Measurements from ENCODE around the gene THY1. TPM values are rescaled to one million over a fixed set of nuclear protein-coding genes. Genes with fewer than 3 reads are reported as not detected.

Gene THY1
- total RNA-seq, 2 experiments from 2014 or later, result not detected

- no peak overlapping the region for H3K27ac ChIP-seq (ENCODE audit: low read depth, low read length, poor library complexity, severe bottlenecking)
- CTCF ChIA-PET (ENCODE audit: unreplicated experiment), result no interaction called here
- H3K9me2 ChIP-seq (ENCODE audit: insufficient read depth, low read length), result no peaks in the 10 kb centered on the region
- H3K9me3 ChIP-seq (ENCODE audit: low read length), result no peaks in the 10 kb centered on the region; the same call in 1 of the 2 replicates
- no peak for DNase-seq (ENCODE audit: low spot score)
- BruUV-seq (replicated peaks), result no TSS peak
- no peak for TF ChIP-seq EZH2phosphoT487 (IDR thresholded peaks at IDR 0.05; ENCODE audit: borderline replicate concordance, low read depth, low read length)
- TF ChIP-seq CTCF (conservative IDR thresholded peaks at IDR 0.05; ENCODE audit: low read length), result no peak
- H3K4me3 ChIP-seq (ENCODE audit: low read depth, low read length, poor library complexity, severe bottlenecking), result no peak overlapping the region
- POLR2A ChIA-PET, result interaction anchor here (0.9 kb wide), 1 partner anchor 8 kb away, joined by 3 read pairs; no protein-coding TSS in a partner anchor
- no peaks in the 10 kb centered on the region for H4K20me1 ChIP-seq (ENCODE audit: insufficient read depth, low read length)
- H3K4me2 ChIP-seq (ENCODE audit: low read length), result no peak overlapping the region
- H2AFZ ChIP-seq (ENCODE audit: low read length), result no peak overlapping the region
- intact Hi-C loops (cut with micrococcal nuclease; ENCODE audit: unreplicated experiment), result no loop called here
- H3K4me1 ChIP-seq (ENCODE audit: insufficient read depth, low read length, poor library complexity, severe bottlenecking), result peaks cover 12% of the 10 kb centered on the region
- H3K79me2 ChIP-seq (ENCODE audit: insufficient read depth, low read depth, low read length), result no peaks in the 10 kb centered on the region
- H3K36me3 ChIP-seq (ENCODE audit: insufficient read depth, low read length), result no peaks in the 10 kb centered on the region
Observed at GRCh38 chr11:119433358-119433725, 10.4 kb upstream of the THY1 start.

DNA sequence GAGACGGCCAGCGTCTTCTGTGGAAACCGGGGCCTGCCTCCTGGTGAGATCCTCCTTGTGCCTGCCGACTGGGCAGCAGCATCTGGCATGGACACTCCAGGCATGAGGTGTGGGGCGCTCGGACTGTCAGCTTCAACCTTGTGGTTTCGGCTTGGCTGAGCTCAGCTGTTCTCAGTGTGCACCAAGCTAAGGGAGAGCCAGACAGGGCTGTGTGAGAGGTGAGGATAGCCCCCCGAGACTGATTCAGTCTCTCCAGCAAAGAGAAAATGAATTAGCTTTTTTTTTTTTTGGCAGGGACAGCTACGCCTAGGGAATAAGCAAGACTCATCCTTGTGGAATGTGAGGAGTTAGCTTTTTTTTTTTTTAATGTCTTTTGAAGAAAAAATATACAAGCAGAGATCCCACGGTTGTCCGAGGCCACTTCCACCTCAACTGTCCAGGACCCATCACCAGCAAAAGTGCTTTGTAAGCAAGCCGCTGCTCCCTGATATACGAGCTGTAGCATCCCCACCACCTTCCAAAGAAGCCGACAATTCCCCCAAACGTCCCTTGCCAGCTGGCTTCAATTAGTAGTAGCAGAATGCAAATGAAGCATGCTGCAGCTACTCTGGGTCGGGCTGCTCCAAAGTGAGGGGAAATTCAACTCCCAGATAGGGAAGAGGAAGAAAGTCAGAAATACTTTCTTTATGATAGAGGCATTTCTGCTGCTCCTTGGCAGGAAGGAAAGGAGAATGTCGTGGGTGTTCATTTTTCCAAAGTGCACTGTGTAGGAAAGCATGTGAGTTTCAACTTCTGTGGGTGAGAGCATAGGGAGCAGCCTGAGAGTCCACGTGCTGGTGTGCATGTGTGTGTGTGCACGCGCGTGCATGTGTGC lies 9.7 kb upstream of the THY1 start:
- POLR2A ChIA-PET, result interaction anchor here (0.6 to 0.9 kb wide), 4 partner anchors 8 to 34 kb away, joined by 3 read pairs; no protein-coding TSS in a partner anchor
- Histone ChIP-seq H4K20me1 (ENCODE audit: insufficient read depth, low read length) (no peaks in the 10 kb centered on the region), H3K36me3 (ENCODE audit: insufficient read depth, low read length) (no peaks in the 10 kb centered on the region), H3K4me1 (ENCODE audit: insufficient read depth, low read length, poor library complexity, severe bottlenecking) (peaks cover 12% of the 10 kb centered on the region), H2AFZ (ENCODE audit: low read length) (no peak overlapping the region), H3K4me2 (ENCODE audit: low read length) (no peak overlapping the region), H3K79me2 (ENCODE audit: insufficient read depth, low read depth, low read length) (no peaks in the 10 kb centered on the region), H3K9me3 (ENCODE audit: low read length) (no peaks in the 10 kb centered on the region; the same call in 1 of the 2 replicates), H3K9me2 (ENCODE audit: insufficient read depth, low read length) (no peaks in the 10 kb centered on the region), H3K27ac (ENCODE audit: low read depth, low read length, poor library complexity, severe bottlenecking) (no peak overlapping the region), H3K4me3 (ENCODE audit: low read depth, low read length, poor library complexity, severe bottlenecking) (no peak overlapping the region)
- CTCF ChIA-PET (ENCODE audit: unreplicated experiment), result interaction anchor here (0.6 kb wide), 1 partner anchor 204 kb away, joined by 3 read pairs; no protein-coding TSS in a partner anchor
- DNase-seq (ENCODE audit: low spot score), result no peak
- TF ChIP-seq CTCF (conservative IDR thresholded peaks at IDR 0.05; ENCODE audit: low read length), result no peak
- TF ChIP-seq EZH2phosphoT487 (IDR thresholded peaks at IDR 0.05; ENCODE audit: borderline replicate concordance, low read depth, low read length), result no peak
- intact Hi-C loops (cut with micrococcal nuclease; ENCODE audit: unreplicated experiment), result no loop called here
- no TSS peak for BruUV-seq (replicated peaks)

- H3K27ac ChIP-seq (ENCODE audit: low read depth, low read length, poor library complexity, severe bottlenecking), result no peak overlapping the region
- no peaks in the 10 kb centered on the region for H3K36me3 ChIP-seq (ENCODE audit: insufficient read depth, low read length)
- TF ChIP-seq EZH2phosphoT487 (IDR thresholded peaks at IDR 0.05; ENCODE audit: borderline replicate concordance, low read depth, low read length) (no peak), CTCF (conservative IDR thresholded peaks at IDR 0.05; ENCODE audit: low read length) (no peak)
- H3K9me2 ChIP-seq (ENCODE audit: insufficient read depth, low read length), result no peaks in the 10 kb centered on the region
- no peaks in the 10 kb centered on the region for H4K20me1 ChIP-seq (ENCODE audit: insufficient read depth, low read length)
- no peak for DNase-seq (ENCODE audit: low spot score)
- POLR2A ChIA-PET, result no interaction called here
- no peaks in the 10 kb centered on the region; the same call in 1 of the 2 replicates for H3K9me3 ChIP-seq (ENCODE audit: low read length)
- no peak overlapping the region for H3K4me2 ChIP-seq (ENCODE audit: low read length)
- CTCF ChIA-PET (ENCODE audit: unreplicated experiment), result no interaction called here
- no TSS peak for BruUV-seq (replicated peaks)
- peaks cover 12% of the 10 kb centered on the region for H3K4me1 ChIP-seq (ENCODE audit: insufficient read depth, low read length, poor library complexity, severe bottlenecking)
- no peak overlapping the region for H3K4me3 ChIP-seq (ENCODE audit: low read depth, low read length, poor library complexity, severe bottlenecking)
- H2AFZ ChIP-seq (ENCODE audit: low read length), result no peak overlapping the region
- intact Hi-C loops (cut with micrococcal nuclease; ENCODE audit: unreplicated experiment), result no loop called here
- H3K79me2 ChIP-seq (ENCODE audit: insufficient read depth, low read depth, low read length), result no peaks in the 10 kb centered on the region
Observed at GRCh38 chr11:119431523-119431922, 8.6 kb upstream of the THY1 start.

Measured in OCI-LY7 (cell line).